ENCODE data around the gene CBARP. TPM values are rescaled to one million over a fixed set of nuclear protein-coding genes. Genes with fewer than 3 reads are reported as not detected.

CBARP gene
- total and polyA plus RNA-seq, 2 of the 4 experiments (the other 2 are of a cell fraction) = 0.18 to 3.9 TPM

DNA sequence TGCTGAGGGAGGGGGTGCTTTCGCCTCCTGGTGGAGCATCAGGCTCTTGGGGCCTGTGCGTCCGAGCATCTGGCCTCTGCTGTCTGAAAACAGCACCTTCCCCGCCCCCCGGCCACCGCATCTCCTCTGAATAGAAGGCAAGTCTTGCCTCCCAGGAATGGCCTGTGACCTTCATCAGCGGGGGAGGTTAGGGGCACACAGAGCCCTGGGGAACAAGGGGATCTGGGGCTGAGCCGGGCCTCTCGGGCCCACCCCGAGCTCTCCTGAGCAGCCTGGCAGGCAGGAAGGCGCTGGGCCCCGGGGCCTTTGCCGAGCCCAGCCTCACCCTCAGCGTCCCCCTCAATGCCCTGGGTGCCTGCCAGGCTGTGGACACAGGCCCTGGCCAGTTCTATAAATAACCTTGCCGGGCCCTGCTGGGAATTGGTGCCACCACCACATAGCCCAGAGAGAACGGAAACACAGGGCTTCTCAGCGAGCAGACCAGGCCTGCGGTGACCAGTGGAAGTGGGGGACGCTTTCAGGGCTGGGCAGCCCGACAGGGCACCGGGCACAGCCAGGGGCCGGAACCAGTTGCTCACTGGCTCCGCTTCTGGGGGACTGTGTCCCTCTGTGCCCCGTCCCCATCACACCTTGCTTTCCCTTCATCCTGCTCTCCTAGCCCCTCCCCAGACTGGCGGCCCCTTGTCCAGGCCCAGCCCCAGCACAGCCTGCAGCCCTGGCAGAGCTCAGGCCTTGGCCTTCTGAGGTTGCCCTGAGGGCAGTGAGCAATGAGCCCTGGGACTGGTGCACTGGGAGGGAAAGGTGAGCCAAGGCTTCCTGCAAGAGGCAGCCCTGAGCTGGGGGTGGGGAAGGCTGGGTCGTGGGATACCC lies 22.7 kb downstream of the CBARP start:
- Histone ChIP-seq H3K4me3 (ENCODE audit: insufficient read depth, low read depth, low read length) (no peak overlapping the region), H3K9me3 (ENCODE audit: control insufficient read depth, insufficient read depth, low read length) (no peaks in the 10 kb centered on the region), H2AK9ac (replicated peaks; ENCODE audit: low read depth, low read length, poor library complexity) (peak overlapping the region; percentile 84), H3K56ac (ENCODE audit: extremely low read depth, insufficient read depth, low read length) (no peak overlapping the region), H3K4me2 (ENCODE audit: low read depth, low read length) (no peak overlapping the region), H3K14ac (replicated peaks; ENCODE audit: low read depth, low read length) (no peak overlapping the region; the same call in none of the 2 replicates), H2BK5ac (ENCODE audit: low read depth, low read length, poor library complexity, severe bottlenecking) (peak overlapping the region; percentile 19), H3K9ac (ENCODE audit: low read depth, low read length) (no peak overlapping the region), H2AK5ac (ENCODE audit: low read depth, low read length) (peak overlapping the region; percentile 61; the same call in 1 of the 2 replicates), H4K5ac (ENCODE audit: low read depth, low read length) (no peak overlapping the region), H3K79me1 (ENCODE audit: low read depth in 1 of 2, low read length in 2 of 2) (peaks cover 12 to 84% of the 10 kb centered on the region in 2 experiments; a peak in 3 of 4 replicates), H3K27me3 (ENCODE audit: control insufficient read depth, insufficient read depth, low read length) (no peaks in the 10 kb centered on the region), H3K23ac (ENCODE audit: low read depth, low read length) (no peak overlapping the region), H4K8ac (ENCODE audit: low read depth in 2 of 2, low read length in 2 of 2) (peak overlapping the region in 1 of 2 experiments; percentile 9; a peak in 1 of 4 replicates), H2BK120ac (ENCODE audit: low read depth, low read length) (no peak overlapping the region), H2BK20ac (ENCODE audit: low read depth, low read length) (no peak overlapping the region), H3K4ac (ENCODE audit: low read depth, low read length) (peak overlapping the region; percentile 60), H2AFZ (replicated peaks; ENCODE audit: low read length, poor library complexity) (no peak overlapping the region), H2BK15ac (ENCODE audit: low read depth, low read length) (no peak overlapping the region), H3K18ac (ENCODE audit: low read depth, low read length) (no peak overlapping the region), H3K27ac (ENCODE audit: insufficient read depth, low read length) (peak overlapping the region; percentile 28; the same call in 1 of the 2 replicates), H4K91ac (ENCODE audit: insufficient read depth, low read depth, low read length) (no peak overlapping the region), H3K9me1 (ENCODE audit: insufficient read depth, low read length) (peaks cover 17% of the 10 kb centered on the region), H3K4me1 (ENCODE audit: control insufficient read depth, insufficient read depth, low read length) (peaks cover 18% of the 10 kb centered on the region), H3K36me3 (ENCODE audit: control insufficient read depth, insufficient read depth, low read length) (peaks cover 16% of the 10 kb centered on the region; the same call in 1 of the 2 replicates), H4K20me1 (ENCODE audit: insufficient read depth, low read length) (peaks cover 70% of the 10 kb centered on the region)
- ChIA-PET POLR2A (ENCODE audit: unreplicated experiment) (no interaction called here), CTCF (interaction anchor here (1.5 kb wide), 1 partner anchor 29 kb away, joined by 5 read pairs; no protein-coding TSS in a partner anchor)
- DNase-seq (no peak), ATAC-seq (ENCODE audit: low read depth) (0 out of 2 replicates have a peak, but pooled peaks have one; percentile 18)
- dilution Hi-C loops (cut with HindIII; ENCODE audit: low sequenced_read_pairs, unreplicated experiment) (no loop called here), intact Hi-C loops (cut with micrococcal nuclease) (no loop called here), in situ Hi-C loops (cut with MboI; ENCODE audit: low sequenced_read_pairs) (no loop called here)
- no TSS peak for BruUV-seq (replicated peaks)
- 79% methylated on average over 7 of the region's 26 CpGs; no CpG with 5 or more reads in 1 of the 2 experiments for whole genome bisulfite sequencing, 2 experiments (ENCODE audit: extremely low coverage in 2 of 2, insufficient read length in 1 of 2)
- no peak for TF ChIP-seq NFE2L2 (IDR thresholded peaks at IDR 0.05; ENCODE audit: low read depth, low read length)
- no peak for TF ChIP-seq RFX5 (IDR thresholded peaks at IDR 0.05; ENCODE audit: low read depth, low read length)
- TF ChIP-seq POLR2A (IDR thresholded peaks at IDR 0.05; ENCODE audit: low read depth, low read length) = no peak
- no peak for TF ChIP-seq CEBPB (IDR thresholded peaks at IDR 0.05; ENCODE audit: low read depth, low read length)
- TF ChIP-seq RAD21 (IDR thresholded peaks at IDR 0.05; ENCODE audit: low read length) = no peak
- TF ChIP-seq RCOR1 (IDR thresholded peaks at IDR 0.05; ENCODE audit: insufficient replicate concordance, low read length) = no peak
- TF ChIP-seq, protein P1, sequence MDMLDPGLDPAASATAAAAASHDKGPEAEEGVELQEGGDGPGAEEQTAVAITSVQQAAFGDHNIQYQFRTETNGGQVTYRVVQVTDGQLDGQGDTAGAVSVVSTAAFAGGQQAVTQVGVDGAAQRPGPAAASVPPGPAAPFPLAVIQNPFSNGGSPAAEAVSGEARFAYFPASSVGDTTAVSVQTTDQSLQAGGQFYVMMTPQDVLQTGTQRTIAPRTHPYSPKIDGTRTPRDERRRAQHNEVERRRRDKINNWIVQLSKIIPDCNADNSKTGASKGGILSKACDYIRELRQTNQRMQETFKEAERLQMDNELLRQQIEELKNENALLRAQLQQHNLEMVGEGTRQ (IDR thresholded peaks at IDR 0.05; ENCODE audit: low read depth, low read length) = no peak
- TF ChIP-seq FOS (IDR thresholded peaks at IDR 0.05; ENCODE audit: low read depth, low read length) = no peak
- no peak for TF ChIP-seq BHLHE40 (IDR thresholded peaks at IDR 0.05; ENCODE audit: low read depth, low read length)
- TF ChIP-seq MAFK (IDR thresholded peaks at IDR 0.05; ENCODE audit: low read depth, low read length) = no peak
- no peak for TF ChIP-seq MXI1 (IDR thresholded peaks at IDR 0.05; ENCODE audit: borderline replicate concordance, low read depth, low read length)
- TF ChIP-seq, protein P2, sequence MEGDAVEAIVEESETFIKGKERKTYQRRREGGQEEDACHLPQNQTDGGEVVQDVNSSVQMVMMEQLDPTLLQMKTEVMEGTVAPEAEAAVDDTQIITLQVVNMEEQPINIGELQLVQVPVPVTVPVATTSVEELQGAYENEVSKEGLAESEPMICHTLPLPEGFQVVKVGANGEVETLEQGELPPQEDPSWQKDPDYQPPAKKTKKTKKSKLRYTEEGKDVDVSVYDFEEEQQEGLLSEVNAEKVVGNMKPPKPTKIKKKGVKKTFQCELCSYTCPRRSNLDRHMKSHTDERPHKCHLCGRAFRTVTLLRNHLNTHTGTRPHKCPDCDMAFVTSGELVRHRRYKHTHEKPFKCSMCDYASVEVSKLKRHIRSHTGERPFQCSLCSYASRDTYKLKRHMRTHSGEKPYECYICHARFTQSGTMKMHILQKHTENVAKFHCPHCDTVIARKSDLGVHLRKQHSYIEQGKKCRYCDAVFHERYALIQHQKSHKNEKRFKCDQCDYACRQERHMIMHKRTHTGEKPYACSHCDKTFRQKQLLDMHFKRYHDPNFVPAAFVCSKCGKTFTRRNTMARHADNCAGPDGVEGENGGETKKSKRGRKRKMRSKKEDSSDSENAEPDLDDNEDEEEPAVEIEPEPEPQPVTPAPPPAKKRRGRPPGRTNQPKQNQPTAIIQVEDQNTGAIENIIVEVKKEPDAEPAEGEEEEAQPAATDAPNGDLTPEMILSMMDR (conservative IDR thresholded peaks at IDR 0.05; ENCODE audit: low read depth, low read length) = no peak
- TF ChIP-seq MAZ (IDR thresholded peaks at IDR 0.05; ENCODE audit: borderline replicate concordance, low read depth, low read length) = no peak
- TF ChIP-seq, protein P3, sequence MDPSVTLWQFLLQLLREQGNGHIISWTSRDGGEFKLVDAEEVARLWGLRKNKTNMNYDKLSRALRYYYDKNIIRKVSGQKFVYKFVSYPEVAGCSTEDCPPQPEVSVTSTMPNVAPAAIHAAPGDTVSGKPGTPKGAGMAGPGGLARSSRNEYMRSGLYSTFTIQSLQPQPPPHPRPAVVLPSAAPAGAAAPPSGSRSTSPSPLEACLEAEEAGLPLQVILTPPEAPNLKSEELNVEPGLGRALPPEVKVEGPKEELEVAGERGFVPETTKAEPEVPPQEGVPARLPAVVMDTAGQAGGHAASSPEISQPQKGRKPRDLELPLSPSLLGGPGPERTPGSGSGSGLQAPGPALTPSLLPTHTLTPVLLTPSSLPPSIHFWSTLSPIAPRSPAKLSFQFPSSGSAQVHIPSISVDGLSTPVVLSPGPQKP (IDR thresholded peaks at IDR 0.05; ENCODE audit: borderline replicate concordance, low read depth, low read length) = no peak
